ENCODE results near the gene RALGAPA2.

RALGAPA2 gene

DNA sequence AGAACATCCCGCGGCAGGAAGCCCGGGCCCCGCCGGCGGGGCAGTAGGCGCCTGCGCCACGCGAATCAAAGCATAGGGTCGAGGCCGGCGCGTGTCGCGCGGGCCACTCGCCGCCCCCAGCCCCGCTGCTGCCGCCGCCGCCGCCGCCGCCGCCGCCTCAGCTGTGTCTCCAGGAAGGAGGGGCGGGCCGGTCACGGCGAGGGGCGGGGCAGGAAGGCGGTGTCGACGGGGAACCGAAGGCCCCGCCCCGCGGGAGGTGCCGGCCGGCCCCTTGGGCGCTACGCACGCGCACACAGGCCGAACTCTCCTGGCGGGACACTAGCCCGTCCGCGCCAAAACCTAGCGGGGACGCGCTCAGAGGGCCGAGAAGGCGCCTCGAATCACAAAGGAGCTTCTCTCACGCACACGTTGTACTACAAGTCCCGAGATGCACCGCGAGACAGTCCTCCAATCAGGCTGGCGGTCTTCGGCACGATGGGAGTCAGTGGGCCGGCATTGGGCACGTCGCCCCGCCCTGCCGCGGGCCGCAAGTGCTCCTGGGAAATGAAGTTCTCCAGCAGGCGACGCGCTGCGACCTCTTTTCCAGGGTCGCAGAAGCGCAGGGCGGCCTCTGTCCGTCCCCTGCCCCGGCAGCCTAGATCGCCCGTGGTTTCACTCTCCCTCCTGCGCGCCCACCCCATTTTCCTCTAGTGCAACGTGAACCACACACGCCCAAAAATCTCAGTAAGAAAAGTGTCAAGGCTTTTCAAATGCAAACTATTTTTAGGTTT is at the start of gene RALGAPA2:
RALGAPA2 (minus strand) TSS at position 171 of the 770 bp plus-strand sequence; CDS start at position 7, 164 bp downstream.
- DNase-seq = peak; percentile 94 to 96

GRCh38 chr20:20761301-20761700 is 48.9 kb upstream of the RALGAPA2 start:
- DNase-seq = no peak

- no peak for DNase-seq
These were observed 46.7 kb upstream of the RALGAPA2 start for GRCh38 chr20:20759132-20759531.

GRCh38 chr20:20755674-20756319 is 43.4 kb upstream of the RALGAPA2 start:
- DNase-seq = no peak

GRCh38 chr20:20755231-20755630 is 42.8 kb upstream of the RALGAPA2 start:
- no peak for DNase-seq

GRCh38 chr20:20754714-20755113 is 42.3 kb upstream of the RALGAPA2 start:
- no peak for DNase-seq

GRCh38 chr20:20752712-20753111 is 40.3 kb upstream of the RALGAPA2 start:
- no peak for DNase-seq

DNA sequence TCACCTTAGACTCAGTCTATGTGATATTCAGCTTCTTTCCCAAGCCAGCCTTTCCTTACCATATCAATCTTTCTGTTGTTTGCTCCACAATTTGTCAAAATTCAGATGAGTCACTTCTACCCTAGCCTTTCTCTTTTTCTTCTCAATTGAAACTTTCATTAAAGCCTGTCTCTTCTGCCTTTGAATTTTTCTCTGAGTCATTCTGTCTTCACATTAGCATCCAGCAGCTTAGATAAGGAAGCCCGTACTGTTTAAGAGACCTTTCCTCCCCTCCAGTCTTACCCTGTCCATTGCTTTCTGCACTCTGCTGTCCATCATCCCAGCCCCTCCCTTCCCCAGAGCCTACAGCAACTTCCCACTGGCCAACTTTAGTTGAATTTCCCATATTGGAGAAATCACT is 34.9 kb upstream of the RALGAPA2 start:
- DNase-seq = no peak

- no peak for DNase-seq
These were observed 31.8 kb upstream of the RALGAPA2 start for GRCh38 chr20:20744170-20744725.

DNA sequence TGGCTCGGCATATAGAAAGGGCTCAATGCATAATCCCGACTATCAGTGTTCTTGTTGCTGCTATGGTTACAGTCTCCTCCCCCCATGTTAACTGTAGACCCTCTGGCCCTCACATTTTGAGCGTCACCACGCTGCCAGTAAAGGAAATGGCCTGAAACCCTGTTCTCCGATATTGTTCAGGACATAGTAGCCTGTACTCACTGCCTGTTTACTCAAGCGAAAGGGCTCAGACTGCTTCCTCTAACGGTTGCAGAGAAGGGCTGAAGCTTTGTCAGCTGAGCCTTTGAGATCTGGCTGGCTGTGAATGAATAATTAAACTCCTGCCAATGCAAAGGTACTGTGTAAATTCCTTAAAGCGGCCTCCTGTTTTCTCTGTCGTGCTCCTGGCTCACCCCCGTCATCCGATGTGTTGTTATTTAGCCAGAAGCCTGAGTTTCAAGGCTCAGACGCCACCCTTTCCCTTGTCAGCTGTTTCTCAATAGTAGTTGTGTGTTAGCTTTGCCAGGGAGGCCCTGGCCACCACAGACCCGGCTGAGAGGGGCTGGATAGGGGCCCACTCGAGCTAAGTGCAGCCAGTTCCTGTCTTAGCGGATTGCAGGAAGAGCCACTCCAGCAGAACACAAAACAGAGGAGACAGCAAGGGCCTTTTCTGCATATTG is 31.2 kb upstream of the RALGAPA2 start:
- no peak for DNase-seq

DNA sequence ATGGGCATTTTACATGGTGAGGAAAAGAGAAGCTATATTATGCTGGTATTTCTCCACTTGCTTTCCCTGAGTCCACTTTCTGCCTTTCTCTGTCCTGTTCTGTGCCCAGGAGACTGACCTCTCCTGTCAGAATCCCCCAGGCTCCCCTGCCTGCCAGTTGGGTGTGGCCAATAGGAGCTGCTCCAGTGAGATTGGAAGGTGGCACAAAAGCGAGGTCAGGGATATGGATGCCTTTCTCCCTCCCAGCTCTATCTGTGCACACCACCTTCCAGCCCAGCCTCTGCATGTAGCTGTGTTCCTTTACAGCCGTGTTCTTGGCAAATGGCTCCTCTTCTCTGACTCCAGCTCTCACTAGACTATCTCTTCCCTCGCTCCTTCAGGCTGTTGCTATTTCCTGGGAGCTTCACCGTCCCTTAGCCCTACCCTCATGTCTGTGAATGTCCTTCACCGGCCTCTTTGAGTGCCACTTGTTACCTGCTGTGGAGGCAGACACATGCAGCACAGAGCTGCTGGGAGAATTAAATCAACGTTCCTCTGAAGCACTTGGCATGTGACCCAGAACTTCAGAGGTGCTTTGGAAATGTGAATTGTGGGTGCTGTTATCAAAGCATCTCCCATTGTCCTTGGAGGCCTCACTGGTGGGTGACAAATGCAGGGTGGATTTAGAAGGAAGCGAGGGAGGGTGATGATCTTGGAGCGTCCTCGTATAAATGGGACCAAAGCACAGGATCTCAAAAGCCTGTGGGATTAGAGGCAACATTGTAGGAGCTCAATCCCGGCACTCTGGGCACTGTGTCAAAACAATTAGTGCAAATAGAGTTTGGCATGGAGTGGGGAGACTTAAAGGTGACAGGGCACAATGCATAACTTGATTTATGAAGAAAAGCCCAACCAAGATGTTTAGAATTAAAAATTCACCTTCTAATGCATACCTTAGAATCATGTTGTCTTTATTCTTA is 28.9 kb upstream of the RALGAPA2 start:
- no peak for DNase-seq

- no peak for DNase-seq
These were observed 28.1 kb upstream of the RALGAPA2 start for GRCh38 chr20:20740541-20740940.

DNA sequence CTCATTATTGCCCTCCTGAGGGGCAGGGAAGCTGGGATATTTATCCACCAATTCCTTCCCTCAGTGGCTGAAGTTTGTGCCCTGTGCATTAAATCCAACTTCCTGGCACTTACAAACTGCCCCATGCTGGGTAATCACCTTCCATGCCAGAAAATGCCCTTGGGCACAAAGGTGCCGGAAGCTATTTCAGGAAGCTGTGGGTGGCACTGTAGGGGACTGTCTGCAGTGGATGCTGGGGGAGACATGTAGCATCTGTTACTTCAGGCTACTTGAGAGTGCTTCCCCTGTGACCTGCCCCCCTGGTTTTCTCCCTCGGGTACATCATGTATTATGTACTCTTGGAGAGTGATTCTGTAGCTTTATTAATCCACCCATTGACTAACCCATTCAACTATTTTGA is 24.7 kb upstream of the RALGAPA2 start:
- DNase-seq = no peak

- DNase-seq = no peak
These were observed 23.9 kb upstream of the RALGAPA2 start for GRCh38 chr20:20736303-20736702.

GRCh38 chr20:20734475-20734948 is 22.1 kb upstream of the RALGAPA2 start:
- no peak for DNase-seq

DNA sequence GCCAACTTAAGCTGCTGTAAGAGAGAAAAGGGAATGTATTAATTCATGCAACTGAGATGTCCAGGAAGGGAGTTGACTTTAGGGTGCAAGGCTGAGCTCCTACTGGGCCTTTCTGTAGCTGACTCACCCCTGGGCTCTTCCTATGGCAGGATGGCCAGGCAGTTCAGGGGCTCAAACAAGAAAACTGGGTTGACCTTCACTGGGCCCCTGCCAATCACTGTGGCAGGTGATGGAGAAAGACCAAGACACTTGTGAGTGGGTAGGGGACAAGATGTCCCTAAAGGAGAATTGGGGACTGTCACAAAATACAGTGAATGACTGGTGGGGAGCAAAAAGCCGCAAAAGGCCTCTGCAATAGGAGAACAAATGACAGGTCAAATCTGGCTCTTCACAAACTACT is 21.5 kb upstream of the RALGAPA2 start:
- DNase-seq = no peak

GRCh38 chr20:20732641-20733040 is 20.2 kb upstream of the RALGAPA2 start:
- DNase-seq = no peak

DNA sequence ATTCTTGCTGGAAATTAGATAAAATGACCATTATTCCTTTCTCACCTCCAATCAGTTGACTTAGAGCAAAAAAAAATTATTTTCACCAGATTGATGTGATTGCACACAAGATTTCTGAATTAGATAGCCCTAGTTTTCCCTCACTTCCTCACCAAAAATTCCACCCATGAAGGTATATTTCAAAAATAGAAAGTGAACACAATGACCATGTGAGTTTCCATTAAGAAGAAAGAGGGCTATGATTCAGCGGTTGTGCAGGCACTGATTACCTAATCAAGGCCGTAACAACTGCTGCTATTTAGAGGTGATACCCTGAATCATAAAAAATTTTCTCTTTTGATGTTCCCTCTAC is 19.5 kb upstream of the RALGAPA2 start:
- no peak for DNase-seq

GRCh38 chr20:20731000-20731944 is 18.8 kb upstream of the RALGAPA2 start:
- DNase-seq = no peak

- no peak for DNase-seq
These were observed 17.1 kb upstream of the RALGAPA2 start for GRCh38 chr20:20729563-20729962.

DNA sequence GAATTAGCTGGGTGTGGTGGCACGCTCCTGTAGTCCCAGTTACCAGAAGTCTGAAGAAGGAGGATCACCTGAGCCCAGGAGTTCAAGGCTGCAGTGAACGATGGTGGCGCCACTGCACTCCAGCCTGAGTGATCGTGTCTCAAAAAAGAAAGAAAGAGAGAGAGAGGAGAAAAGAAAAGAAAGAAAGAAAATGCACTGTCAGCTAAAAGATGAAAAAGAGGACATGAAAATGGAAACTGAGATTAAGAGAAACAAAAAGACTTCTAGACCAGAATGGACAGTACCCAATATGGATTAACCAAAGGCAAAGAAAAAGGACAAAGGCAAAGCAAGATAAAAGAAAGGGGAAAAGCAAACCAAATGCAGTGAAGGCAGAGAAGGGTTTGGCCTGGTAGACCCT is 9.0 kb upstream of the RALGAPA2 start:
- DNase-seq = no peak

All from SW 1271 (cell line).